ENCODE results near the gene CACNA2D3.

GRCh38 chr3:54994111-54994513 lies 871.8 kb downstream of the CACNA2D3 start:
- TF ChIP-seq CTCF (conservative IDR thresholded peaks at IDR 0.05; ENCODE audit: low read depth, low read length) (no peak), EZH2phosphoT487 (IDR thresholded peaks at IDR 0.05; ENCODE audit: borderline replicate concordance, low read length) (no peak)
